ENCODE results near the gene FXYD6.

GRCh38 chr11:117862753-117863152 lies 13.7 kb downstream of the FXYD6 start:
- TF ChIP-seq, protein P1, sequence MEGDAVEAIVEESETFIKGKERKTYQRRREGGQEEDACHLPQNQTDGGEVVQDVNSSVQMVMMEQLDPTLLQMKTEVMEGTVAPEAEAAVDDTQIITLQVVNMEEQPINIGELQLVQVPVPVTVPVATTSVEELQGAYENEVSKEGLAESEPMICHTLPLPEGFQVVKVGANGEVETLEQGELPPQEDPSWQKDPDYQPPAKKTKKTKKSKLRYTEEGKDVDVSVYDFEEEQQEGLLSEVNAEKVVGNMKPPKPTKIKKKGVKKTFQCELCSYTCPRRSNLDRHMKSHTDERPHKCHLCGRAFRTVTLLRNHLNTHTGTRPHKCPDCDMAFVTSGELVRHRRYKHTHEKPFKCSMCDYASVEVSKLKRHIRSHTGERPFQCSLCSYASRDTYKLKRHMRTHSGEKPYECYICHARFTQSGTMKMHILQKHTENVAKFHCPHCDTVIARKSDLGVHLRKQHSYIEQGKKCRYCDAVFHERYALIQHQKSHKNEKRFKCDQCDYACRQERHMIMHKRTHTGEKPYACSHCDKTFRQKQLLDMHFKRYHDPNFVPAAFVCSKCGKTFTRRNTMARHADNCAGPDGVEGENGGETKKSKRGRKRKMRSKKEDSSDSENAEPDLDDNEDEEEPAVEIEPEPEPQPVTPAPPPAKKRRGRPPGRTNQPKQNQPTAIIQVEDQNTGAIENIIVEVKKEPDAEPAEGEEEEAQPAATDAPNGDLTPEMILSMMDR (IDR thresholded peaks at IDR 0.05), result no peak
- TF ChIP-seq POLR2A (IDR thresholded peaks at IDR 0.05), result no peak
